ENCODE data around the gene KCNAB2. TPM values are rescaled to one million over a fixed set of nuclear protein-coding genes. Genes with fewer than 3 reads are reported as not detected.

Gene KCNAB2
- total RNA-seq, 8 experiments from 2014 or later = 6.3 to 21.9 (median 11.5) TPM

DNA sequence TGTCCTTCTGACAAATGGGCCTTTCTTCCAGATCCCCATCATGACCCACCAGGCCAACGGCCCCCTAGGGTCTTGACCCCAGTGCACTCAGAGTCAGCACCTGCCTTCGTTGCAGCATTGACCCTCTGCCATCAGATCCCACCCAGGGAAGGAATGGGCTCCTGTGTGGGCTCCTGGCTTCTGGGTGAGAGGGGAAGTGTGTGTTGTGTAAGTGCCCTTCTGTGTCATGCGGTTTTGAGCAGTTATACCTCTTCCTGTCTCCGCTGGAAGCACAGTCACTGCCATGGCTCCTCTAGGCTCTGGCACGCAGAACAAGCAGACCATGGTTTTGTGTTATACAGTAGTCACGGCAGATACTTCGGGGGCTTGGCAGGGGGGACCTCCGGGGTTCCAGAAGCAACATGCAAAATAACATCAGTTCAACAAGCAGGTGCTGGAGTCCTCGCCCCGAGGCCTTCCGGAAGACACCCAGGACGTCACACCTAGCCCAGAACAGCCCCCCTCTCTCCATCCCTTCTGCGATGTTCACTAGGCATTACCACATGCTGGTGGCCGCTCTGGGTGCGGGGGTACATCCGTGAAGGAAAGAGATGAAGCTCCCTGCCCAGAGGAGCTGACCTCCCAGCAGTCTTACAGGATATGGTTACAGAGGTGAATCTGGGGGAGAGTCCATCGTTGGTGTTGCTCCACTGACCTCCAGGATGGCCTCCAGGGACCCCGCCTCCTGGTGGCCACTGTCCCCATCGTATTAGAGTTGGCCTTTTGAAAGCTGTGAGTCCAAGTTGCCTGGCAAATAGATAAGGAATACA, 17.4 kb upstream of the KCNAB2 start:
- WGBS, 10 experiments = 80 to 95% (median 87%) methylated on average over 1 to 11 of the region's 19 CpGs; no CpG with 5 or more reads in 2 of the 10 experiments
- Histone ChIP-seq H3K4me3 (no peak overlapping the region), H3K4me1 (replicated peaks in 1 of 2) (peaks cover 31 to 34% of the 10 kb centered on the region in 2 donors), H3K27ac (no peak overlapping the region)
- no peak for ATAC-seq (replicated peaks in 6 of 8)
- in situ Hi-C loops (cut with MboI; ENCODE audit: low pct_unique_long_range_greater_than_20kb in 2 of 9, low sequenced_read_pairs in 9 of 9, unreplicated experiment in 9 of 9) = no loop called here

DNA sequence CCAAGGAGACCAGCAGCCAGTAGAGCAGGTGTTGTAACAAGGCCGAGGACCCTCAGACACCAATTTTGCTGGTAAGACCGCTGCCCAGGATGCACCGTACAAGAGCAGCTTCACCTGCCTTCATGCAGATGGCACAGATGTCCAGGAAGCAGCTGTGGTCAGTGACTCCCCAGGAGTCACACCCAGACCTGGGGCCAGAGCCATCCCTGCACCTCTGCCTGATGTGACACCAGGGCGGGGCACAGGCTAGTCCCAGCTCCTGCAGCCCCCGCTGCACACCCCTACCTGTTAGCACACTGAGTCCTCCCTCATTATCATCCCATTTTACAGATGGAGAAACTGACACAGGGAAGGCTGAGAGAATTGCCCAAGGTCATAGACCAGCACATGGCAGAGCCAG, 16.3 kb upstream of the KCNAB2 start:
- Histone ChIP-seq H3K4me3 (no peak overlapping the region), H3K4me1 (replicated peaks in 1 of 2) (peaks cover 38 to 42% of the 10 kb centered on the region in 2 donors), H3K27ac (no peak overlapping the region)
- ATAC-seq (replicated peaks in 6 of 8) = no peak
- WGBS, 10 experiments = 76 to 100% (median 96%) methylated on average over 2 to 4 of the region's 5 CpGs; no CpG with 5 or more reads in 6 of the 10 experiments
- in situ Hi-C loops (cut with MboI; ENCODE audit: low pct_unique_long_range_greater_than_20kb in 2 of 9, low sequenced_read_pairs in 9 of 9, unreplicated experiment in 9 of 9) = no loop called here

DNA sequence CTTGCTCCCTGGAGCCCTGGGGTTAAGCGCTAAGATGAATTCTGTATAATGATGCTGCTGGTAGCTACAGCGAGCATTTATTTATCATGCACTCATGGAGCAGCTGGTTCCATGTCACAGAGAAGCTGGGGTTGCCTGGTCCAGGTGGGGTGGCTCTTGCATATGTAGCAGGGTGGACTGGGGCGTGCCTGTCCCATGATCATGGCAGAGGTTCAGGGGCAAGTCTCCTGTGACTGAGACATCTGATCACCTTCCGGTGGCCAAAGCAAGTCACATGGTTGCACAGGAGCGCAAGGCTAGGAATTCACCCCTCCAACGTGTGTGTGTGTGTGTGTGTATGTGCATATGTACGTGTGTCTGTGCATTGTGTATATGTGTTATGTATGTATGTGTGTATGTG, 15.6 kb upstream of the KCNAB2 start:
- Histone ChIP-seq H3K27ac (no peak overlapping the region), H3K4me1 (replicated peaks in 1 of 2) (peaks cover 43 to 50% of the 10 kb centered on the region in 2 donors), H3K4me3 (no peak overlapping the region)
- ATAC-seq (replicated peaks in 6 of 8) = peak in 4 of 8 experiments; percentile 16 to 67 (median 64)
- WGBS, 10 experiments = 49 to 100% (median 80%) methylated on average over 1 to 6 of the region's 7 CpGs; no CpG with 5 or more reads in 3 of the 10 experiments
- in situ Hi-C loops (cut with MboI; ENCODE audit: low pct_unique_long_range_greater_than_20kb in 2 of 9, low sequenced_read_pairs in 9 of 9, unreplicated experiment in 9 of 9) = no loop called here

DNA sequence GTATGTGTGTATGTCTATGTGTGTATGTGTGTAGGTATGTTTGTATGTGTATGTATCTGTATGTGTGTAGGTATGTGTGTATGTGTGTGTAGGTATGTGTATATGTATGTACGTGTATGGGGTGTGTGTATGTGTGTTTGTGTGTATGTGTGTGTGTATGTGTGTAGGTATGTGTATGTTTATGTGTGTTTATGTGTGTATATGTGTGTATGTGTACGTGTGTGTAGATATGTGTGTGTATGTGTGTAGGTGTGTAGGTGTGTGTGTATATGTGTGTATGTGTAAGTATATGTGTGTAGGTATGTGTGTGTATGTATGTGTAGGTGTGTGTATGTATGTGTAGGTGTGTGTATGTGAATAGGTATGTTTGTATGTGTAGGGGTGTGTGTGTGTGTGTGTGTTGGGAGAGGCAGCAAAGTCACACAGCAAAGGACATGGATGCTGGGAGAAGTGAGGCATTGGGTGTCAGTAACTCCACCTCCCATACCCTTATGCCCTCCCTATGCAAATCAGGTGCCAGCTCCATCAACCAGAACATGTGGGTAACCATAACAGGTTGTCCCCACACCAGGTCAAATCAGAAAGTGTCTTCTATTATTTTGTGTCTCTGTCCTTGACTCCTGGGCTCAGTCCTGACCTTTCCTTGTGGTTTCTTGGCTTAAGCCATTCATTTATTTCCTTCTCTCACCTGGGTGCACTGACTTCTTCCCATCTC, 15.0 kb upstream of the KCNAB2 start:
- Histone ChIP-seq H3K4me1 (replicated peaks in 1 of 2) (peaks cover 45 to 51% of the 10 kb centered on the region in 2 donors), H3K27ac (no peak overlapping the region), H3K4me3 (no peak overlapping the region)
- no peak for ATAC-seq (replicated peaks in 6 of 8)
- in situ Hi-C loops (cut with MboI; ENCODE audit: low pct_unique_long_range_greater_than_20kb in 2 of 9, low sequenced_read_pairs in 9 of 9, unreplicated experiment in 9 of 9) = no loop called here
- 20 to 100% (median 90%) methylated on average over 1 to 2 of the region's 2 CpGs; no CpG with 5 or more reads in 3 of the 10 experiments for WGBS, 10 experiments

DNA sequence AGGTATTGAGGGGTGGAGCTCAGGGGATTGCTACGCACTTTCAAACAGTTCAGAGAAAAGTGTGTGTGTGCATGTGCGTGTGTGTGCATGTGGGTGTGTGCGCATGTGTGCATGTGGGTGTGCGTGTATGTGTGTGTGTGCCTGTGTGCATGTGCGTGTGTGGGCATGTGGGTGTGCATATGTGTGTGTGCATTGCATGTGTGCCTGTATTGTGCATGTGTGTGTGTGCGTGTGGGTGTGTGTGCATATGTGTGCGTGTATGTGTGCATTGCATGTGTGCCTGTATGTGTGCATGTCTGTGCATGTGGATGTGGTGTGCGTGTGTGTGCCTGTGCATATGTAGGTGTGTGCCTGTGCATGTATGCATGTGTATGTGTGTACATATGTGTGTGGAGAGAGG, 12.6 kb upstream of the KCNAB2 start:
- peaks cover 34 to 38% of the 10 kb centered on the region in 2 donors for H3K4me1 ChIP-seq (replicated peaks in 1 of 2)
- no peak overlapping the region for H3K27ac ChIP-seq
- no peak for ATAC-seq (replicated peaks in 6 of 8)
- 34 to 100% (median 86%) methylated on average over 1 to 7 of the region's 8 CpGs; no CpG with 5 or more reads in 1 of the 10 experiments for WGBS, 10 experiments
- H3K4me3 ChIP-seq = no peak overlapping the region
- in situ Hi-C loops (cut with MboI; ENCODE audit: low pct_unique_long_range_greater_than_20kb in 2 of 9, low sequenced_read_pairs in 9 of 9, unreplicated experiment in 9 of 9) = no loop called here

DNA sequence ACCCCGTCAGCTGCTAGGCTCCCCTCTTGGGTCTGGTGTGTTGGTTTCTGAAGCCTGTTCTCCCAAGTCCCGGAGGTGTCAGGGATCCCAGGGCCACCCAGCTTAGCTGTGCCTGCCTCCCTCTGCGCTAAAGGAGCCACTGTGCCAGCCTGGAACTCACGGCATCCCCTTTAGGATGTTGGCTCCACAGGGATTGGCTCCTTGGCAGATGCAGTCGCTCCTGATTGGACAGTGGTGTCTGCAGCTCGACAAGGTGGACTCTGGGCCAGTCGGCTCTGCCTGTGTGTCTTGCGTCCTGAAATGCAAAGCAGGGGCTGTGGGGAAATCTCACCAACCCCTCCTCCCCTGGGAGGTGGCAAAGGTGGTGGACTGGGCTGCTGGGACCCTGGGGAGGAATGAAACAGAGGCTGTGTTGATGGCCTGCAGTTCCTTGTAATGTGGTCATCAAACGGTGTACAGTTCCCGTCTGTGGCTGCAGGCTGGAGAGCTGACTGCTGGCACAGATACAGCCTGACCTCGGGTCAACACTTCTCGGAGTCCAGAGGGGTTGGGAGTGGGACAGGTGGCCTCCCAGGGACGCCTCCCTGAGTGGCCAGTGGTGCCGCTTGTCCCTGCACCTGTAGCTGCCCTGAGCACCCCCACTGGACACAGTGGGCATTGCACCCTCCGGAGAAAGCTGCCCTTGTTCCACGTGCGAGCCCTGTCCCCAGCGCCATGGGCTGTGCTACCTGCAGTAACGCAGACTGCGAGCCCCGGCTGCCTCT, 11.5 kb upstream of the KCNAB2 start:
- ATAC-seq (replicated peaks in 6 of 8) = peak; percentile 44 to 93 (median 66)
- H3K4me1 ChIP-seq (replicated peaks in 1 of 2) = peaks cover 34 to 38% of the 10 kb centered on the region in 2 donors
- H3K4me3 ChIP-seq = peak overlapping the region in 2 of 5 donors; percentile 3
- in situ Hi-C loops (cut with MboI; ENCODE audit: low pct_unique_long_range_greater_than_20kb in 2 of 9, low sequenced_read_pairs in 9 of 9, unreplicated experiment in 9 of 9) = no loop called here
- no peak overlapping the region for H3K27ac ChIP-seq
- WGBS, 10 experiments = 20 to 40% (median 26%) methylated on average over 1 to 15 of the region's 21 CpGs; no CpG with 5 or more reads in 3 of the 10 experiments

DNA sequence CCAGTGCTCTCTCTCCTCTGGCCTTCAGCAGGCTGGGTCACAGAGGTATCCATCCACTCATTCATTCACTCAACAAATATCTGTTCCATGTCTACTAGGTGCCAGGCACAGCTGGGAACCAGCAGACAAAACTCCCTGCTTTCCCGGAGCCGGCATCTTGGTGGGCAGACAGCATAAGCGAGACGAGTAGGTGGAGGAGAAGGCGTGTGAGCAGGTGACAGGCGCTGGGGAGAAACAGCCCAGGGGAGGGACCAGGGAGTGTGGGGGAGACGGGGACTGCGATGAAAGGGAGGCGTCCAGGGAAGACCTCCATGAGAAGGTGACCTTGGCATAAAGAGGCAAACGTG, 11.0 kb upstream of the KCNAB2 start:
- Histone ChIP-seq H3K27ac (no peak overlapping the region), H3K4me1 (replicated peaks in 1 of 2) (peaks cover 32 to 34% of the 10 kb centered on the region in 2 donors), H3K4me3 (no peak overlapping the region)
- no peak for ATAC-seq (replicated peaks in 6 of 8)
- in situ Hi-C loops (cut with MboI; ENCODE audit: low pct_unique_long_range_greater_than_20kb in 2 of 9, low sequenced_read_pairs in 9 of 9, unreplicated experiment in 9 of 9) = no loop called here
- WGBS, 10 experiments = 17 to 72% (median 45%) methylated on average over 1 to 6 of the region's 10 CpGs; no CpG with 5 or more reads in 5 of the 10 experiments

DNA sequence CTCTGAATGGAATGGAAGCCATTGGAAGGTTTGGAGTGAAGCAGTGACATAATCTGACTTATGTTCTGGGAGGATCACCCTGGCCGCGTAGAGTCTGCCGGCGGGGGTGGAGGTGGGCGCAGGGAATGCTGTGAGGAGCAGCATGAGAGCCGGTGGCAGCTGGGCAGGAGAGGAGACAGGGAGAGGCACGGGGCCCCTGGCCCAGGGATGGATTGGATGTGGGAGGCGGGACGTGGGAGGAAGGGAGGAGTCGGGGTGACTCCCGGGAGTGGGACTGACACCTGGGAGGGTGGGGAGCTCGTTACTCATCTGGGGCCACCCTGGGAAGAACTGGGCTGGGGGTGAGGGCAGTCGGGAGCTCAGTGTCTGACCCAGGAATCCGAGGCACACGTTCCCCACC, 10.4 kb upstream of the KCNAB2 start:
- no peak for ATAC-seq (replicated peaks in 6 of 8)
- Histone ChIP-seq H3K27ac (no peak overlapping the region), H3K4me1 (replicated peaks in 1 of 2) (peaks cover 26 to 31% of the 10 kb centered on the region in 2 donors), H3K4me3 (no peak overlapping the region)
- WGBS, 10 experiments = 50 to 80% methylated on average over 1 to 2 of the region's 15 CpGs; no CpG with 5 or more reads in 8 of the 10 experiments
- in situ Hi-C loops (cut with MboI; ENCODE audit: low pct_unique_long_range_greater_than_20kb in 2 of 9, low sequenced_read_pairs in 9 of 9, unreplicated experiment in 9 of 9) = no loop called here

DNA sequence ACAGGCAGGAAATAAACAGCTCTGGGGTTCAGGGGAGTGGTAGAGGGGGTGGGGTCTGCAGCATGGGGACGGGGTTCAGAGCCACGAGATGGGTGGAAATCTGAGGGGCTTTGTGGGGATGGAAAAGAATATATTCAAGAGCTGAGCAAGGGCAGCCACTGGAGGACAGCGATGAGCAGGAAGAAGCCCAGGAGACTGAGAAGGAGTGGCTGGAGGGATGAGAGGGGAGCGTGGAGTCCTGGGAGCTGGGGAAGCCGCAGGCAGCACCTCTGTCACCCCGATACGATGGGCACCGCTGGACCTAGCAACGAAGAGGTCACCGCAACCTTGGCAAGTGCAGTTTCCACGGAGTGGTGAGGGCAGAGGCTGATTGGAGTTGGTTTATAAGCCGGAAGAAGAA, 10.0 kb upstream of the KCNAB2 start:
- in situ Hi-C loops (cut with MboI; ENCODE audit: low pct_unique_long_range_greater_than_20kb in 2 of 9, low sequenced_read_pairs in 9 of 9, unreplicated experiment in 9 of 9) = no loop called here
- H3K27ac ChIP-seq = no peak overlapping the region
- ATAC-seq (replicated peaks in 6 of 8) = no peak
- H3K4me1 ChIP-seq (replicated peaks in 1 of 2) = peaks cover 22 to 27% of the 10 kb centered on the region in 2 donors
- WGBS, 10 experiments = 56 to 92% (median 80%) methylated on average over 1 to 10 of the region's 12 CpGs; no CpG with 5 or more reads in 2 of the 10 experiments
- H3K4me3 ChIP-seq = no peak overlapping the region

DNA sequence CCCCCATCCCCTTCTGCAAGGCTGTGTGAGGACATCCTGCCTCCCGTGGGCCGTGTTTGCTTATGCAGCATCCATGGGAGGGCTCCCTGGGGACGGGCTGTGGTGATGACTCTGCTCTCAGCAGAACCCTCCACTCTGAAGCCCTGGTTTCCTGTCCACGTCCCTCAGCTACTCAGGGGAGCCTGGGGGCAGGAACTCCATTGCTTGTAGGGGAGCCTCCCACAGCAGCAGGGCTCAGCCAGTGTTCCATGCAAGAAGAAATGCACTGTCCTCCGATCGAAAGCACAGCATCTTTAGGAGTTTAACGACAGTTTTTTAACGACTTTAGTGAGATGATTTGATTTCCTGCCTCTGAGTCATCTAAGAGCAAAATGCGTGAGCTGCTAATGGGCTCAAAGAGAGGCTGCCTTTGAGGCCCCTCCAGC, 8.3 kb upstream of the KCNAB2 start:
- H3K27ac ChIP-seq = peak overlapping the region; percentile 13 to 19
- WGBS, 10 experiments = 0 to 56% (median 27%) methylated on average over 1 to 8 of the region's 9 CpGs; no CpG with 5 or more reads in 4 of the 10 experiments
- in situ Hi-C loops (cut with MboI; ENCODE audit: low pct_unique_long_range_greater_than_20kb in 2 of 9, low sequenced_read_pairs in 9 of 9, unreplicated experiment in 9 of 9) = no loop called here
- ATAC-seq (replicated peaks in 6 of 8) = peak in 7 of 8 experiments; percentile 30 to 81 (median 77)
- peaks cover 22 to 34% of the 10 kb centered on the region in 2 donors for H3K4me1 ChIP-seq (replicated peaks in 1 of 2)
- H3K4me3 ChIP-seq = no peak overlapping the region

DNA sequence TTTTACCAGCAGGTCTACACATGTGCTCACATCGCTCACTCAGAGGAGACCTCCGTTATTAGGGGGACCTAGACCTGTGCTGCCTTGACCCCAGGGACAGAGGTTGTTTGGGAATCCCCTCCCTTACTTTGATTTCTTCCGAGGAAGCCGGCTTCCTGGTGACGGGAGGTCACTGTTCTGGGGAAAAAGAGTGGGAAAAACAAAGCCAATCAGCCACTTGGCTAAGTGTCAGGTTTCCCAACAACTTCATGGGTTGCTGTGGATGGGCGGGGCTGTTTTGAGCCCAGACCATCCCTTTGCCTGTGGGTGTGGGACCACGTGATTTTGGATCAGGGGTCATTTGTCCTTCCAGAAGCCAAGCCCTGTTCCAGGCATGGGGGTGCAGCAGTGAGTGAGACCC, 7.1 kb upstream of the KCNAB2 start:
- H3K27ac ChIP-seq = no peak overlapping the region
- ATAC-seq (replicated peaks in 6 of 8) = peak in 2 of 8 experiments; percentile 18 to 37
- in situ Hi-C loops (cut with MboI; ENCODE audit: low pct_unique_long_range_greater_than_20kb in 2 of 9, low sequenced_read_pairs in 9 of 9, unreplicated experiment in 9 of 9) = no loop called here
- H3K4me3 ChIP-seq = no peak overlapping the region
- H3K4me1 ChIP-seq (replicated peaks in 1 of 2) = peaks cover 22 to 33% of the 10 kb centered on the region in 2 donors
- 60 to 100% (median 72%) methylated on average over 1 to 7 of the region's 7 CpGs; no CpG with 5 or more reads in 2 of the 10 experiments for WGBS, 10 experiments

DNA sequence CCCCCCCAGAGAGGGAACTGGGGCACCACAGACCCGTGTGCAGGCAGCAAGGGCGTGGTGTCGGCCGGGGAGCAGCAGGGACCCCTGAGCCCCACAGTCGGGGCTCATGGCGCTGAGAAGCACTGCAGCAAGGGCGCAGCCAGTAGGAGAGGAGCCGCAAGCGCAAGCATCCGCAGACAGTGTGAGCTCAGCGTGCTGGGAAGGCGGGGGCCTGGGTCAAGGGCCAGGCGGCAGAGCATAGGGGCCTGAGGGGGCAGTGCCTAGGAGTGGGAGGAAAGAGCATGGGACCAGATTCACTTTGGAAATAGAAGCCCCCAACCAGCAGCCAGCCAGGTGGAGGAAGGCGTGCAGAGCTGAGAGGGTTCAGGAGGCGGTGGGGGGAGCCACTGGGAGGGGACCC, 6.7 kb upstream of the KCNAB2 start:
- H3K27ac ChIP-seq = no peak overlapping the region
- 60 to 100% (median 82%) methylated on average over 1 to 7 of the region's 15 CpGs; no CpG with 5 or more reads in 6 of the 10 experiments for WGBS, 10 experiments
- ATAC-seq (replicated peaks in 6 of 8) = no peak
- in situ Hi-C loops (cut with MboI; ENCODE audit: low pct_unique_long_range_greater_than_20kb in 2 of 9, low sequenced_read_pairs in 9 of 9, unreplicated experiment in 9 of 9) = no loop called here
- H3K4me1 ChIP-seq (replicated peaks in 1 of 2) = peaks cover 18 to 29% of the 10 kb centered on the region in 2 donors
- H3K4me3 ChIP-seq = no peak overlapping the region
